Middle frontal gyrus (tissue), 1 donor: ENCODE measurements around the gene ARHGEF10L.

Source experiments
- DNase-seq: peaks from one replicate; pipeline ENCODE4 v3.0.0-alpha.2; 2015; ENCODE audit warnings: low spot score; ENCODE audit errors: extremely low spot score

The ARHGEF10L gene

GRCh38 chr1:17632106-17632505 lies 92.6 kb downstream of the ARHGEF10L start:
- no peak for DNase-seq

GRCh38 chr1:17632541-17633184 lies 93.2 kb downstream of the ARHGEF10L start:
- no peak for DNase-seq

- DNase-seq = no peak
Observed at GRCh38 chr1:17633654-17634053, 94.2 kb downstream of the ARHGEF10L start.

GRCh38 chr1:17635276-17635675 lies 95.8 kb downstream of the ARHGEF10L start:
- no peak for DNase-seq

- DNase-seq = no peak
Observed at GRCh38 chr1:17635811-17636210, 96.3 kb downstream of the ARHGEF10L start.

- DNase-seq = no peak
Observed at GRCh38 chr1:17636612-17637011, 97.1 kb downstream of the ARHGEF10L start.

- DNase-seq = no peak
Observed at GRCh38 chr1:17637055-17637454, 97.6 kb downstream of the ARHGEF10L start.

- DNase-seq = no peak
Observed at GRCh38 chr1:17639703-17640340, 100.3 kb downstream of the ARHGEF10L start.

GRCh38 chr1:17640393-17640792 lies 100.9 kb downstream of the ARHGEF10L start:
- DNase-seq = no peak

- no peak for DNase-seq
Observed at GRCh38 chr1:17640975-17641374, 101.5 kb downstream of the ARHGEF10L start.

GRCh38 chr1:17642169-17642568 lies 102.7 kb downstream of the ARHGEF10L start:
- no peak for DNase-seq

- no peak for DNase-seq
Observed at GRCh38 chr1:17642943-17643342, 103.4 kb downstream of the ARHGEF10L start.

- DNase-seq = no peak
Observed at GRCh38 chr1:17643861-17644703, 104.6 kb downstream of the ARHGEF10L start.

- DNase-seq = no peak
Observed at GRCh38 chr1:17645068-17645911, 105.8 kb downstream of the ARHGEF10L start.

- no peak for DNase-seq
Observed at GRCh38 chr1:17646444-17647280, 107.2 kb downstream of the ARHGEF10L start.

GRCh38 chr1:17648457-17649145 lies 109.1 kb downstream of the ARHGEF10L start:
- DNase-seq = no peak

GRCh38 chr1:17649371-17650106 lies 110.0 kb downstream of the ARHGEF10L start:
- no peak for DNase-seq

- no peak for DNase-seq
Observed at GRCh38 chr1:17653276-17653675, 113.8 kb downstream of the ARHGEF10L start.

- DNase-seq = no peak
Observed at GRCh38 chr1:17653728-17654351, 114.3 kb downstream of the ARHGEF10L start.
